RCC 7860 (cell line): ENCODE results near the gene ATAD5.

Experiments used
- DNase-seq: peaks from one replicate; pipeline ENCODE4 v3.0.0-alpha.2; 2015; ENCODE audit warnings: low spot score
- FAIRE-seq: peaks from 2 replicates; lab custom pipeline; 2012; peaks lifted over from hg19 to GRCh38; lab: Jason Lieb, UNC

ATAD5 gene

DNA sequence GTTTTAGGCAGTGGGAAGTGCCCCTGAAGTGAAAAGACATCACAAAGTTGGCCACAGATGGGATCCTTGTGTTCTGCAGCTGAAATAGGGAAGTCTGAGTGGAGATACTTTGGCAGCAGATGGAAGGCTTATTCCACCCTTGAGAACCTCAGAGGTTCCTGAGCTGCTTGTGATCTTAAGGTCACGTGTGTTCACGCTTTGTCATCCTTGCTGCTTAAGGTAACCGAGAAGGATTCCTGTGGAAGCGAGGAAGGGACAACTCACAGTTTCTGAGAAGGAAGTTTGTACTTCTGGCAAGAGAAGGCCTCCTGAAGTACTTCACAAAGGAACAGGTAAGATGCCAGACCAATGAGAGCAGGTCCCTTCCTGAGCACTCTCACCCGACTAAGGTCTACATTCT is 102.2 kb downstream of the ATAD5 start:
- DNase-seq (no peak), FAIRE-seq (no peak)

DNA sequence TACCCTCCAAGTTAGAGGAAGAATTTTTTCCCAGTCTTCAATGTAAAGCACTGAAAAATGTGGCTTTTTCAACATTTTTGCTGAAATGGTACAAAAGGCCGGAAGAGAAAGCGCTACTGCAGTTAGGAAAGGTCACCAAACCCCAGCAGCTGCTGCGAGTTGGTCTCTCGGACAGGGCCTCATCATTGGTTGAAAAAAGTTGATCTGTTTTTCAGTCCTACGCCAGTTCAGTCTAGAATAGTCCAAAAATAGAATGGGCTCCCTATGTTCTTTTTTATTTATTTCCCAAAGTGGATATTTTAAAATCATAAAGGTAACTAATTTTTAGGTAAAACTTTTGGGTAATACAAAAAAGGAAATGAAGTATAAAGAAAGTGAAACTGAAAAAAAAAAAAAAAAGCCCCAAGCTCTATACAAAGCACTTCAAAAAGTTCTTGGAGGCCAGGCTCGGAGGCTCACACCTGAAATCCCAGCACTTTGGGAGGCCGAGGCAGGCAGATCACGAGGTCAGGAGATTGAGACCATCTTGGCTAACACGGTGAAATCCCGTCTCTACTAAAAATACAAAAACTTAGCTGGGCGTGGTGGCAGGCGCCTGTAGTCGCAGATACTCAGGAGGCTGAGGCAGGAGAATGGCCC is 107.4 kb downstream of the ATAD5 start:
- DNase-seq (no peak), FAIRE-seq (no peak)

DNA sequence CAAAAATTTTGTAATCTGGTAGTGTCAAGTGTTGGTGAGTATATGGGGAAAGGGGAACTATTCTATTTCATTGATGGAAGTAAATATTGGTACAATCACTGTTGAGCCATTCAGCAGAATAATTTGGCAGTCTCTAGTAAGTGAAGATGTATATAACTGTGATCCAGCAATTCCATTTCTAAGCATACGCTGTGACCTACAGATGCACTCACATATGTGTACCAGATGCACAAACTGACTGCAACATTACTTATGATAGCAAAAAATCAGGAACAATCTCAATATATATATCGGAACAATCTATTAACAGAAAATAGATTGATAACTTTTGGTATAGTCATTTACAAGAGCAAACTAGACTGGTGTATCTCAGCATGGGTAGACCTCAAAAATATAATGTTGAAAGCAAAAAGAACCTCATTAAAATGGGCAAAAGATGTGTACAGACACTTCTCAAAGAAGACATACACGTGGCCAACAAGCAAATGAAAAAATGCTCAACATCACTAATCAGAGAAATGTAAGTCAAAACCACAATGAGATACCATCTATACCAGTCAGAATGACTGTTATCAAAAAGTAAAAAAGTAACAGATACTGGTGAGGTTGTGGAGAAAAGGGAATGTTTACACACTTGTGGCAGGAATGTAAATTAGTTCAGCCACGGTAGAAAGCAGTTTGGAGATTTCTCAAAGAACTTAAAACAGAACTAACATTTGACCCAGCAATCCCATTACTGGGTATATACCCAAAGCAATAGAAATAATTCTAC is 110.7 kb downstream of the ATAD5 start:
- DNase-seq = peak; percentile 78
- peak; percentile 96 for FAIRE-seq
